Ascending aorta (tissue), 2 donors: ENCODE results near the gene SYVN1. TPM values are rescaled to one million over a fixed set of nuclear protein-coding genes. Genes with fewer than 3 reads are reported as not detected.

Source experiments
- DNase-seq, 2 donors: peaks; one replicate each; pipeline ENCODE4 v3.0.0-alpha.2; 2019; ENCODE audit warnings: low spot score in 2 of 2
- H3K27ac ChIP-seq, 2 donors: fragments of 200-600 bp; sonication (generic); one replicate each; pipeline ENCODE4 v1.5.1; 2016 to 2017; ENCODE audit warnings: mild to moderate bottlenecking in 1 of 2
- H3K27me3 ChIP-seq: fragments of 200-600 bp; sonication (generic); one replicate; pipeline ENCODE4 v1.5.1; 2017
- H3K36me3 ChIP-seq, 2 donors: fragments of 200-600 bp; sonication (generic); one replicate each; pipeline ENCODE4 v1.5.1; 2016
- H3K4me1 ChIP-seq, 2 donors: fragments of 200-600 bp; sonication (generic); one replicate each; pipeline ENCODE4 v1.5.1; 2016 to 2017; ENCODE audit warnings: mild to moderate bottlenecking in 1 of 2
- H3K4me3 ChIP-seq, 2 donors: fragments of 200-600 bp; sonication (generic); one replicate each; pipeline ENCODE4 v1.5.1; 2016 to 2017; ENCODE audit warnings: mild to moderate bottlenecking in 1 of 2
- H3K9me3 ChIP-seq, 2 donors: fragments of 200-600 bp; sonication (generic); one replicate each; pipeline ENCODE4 v1.5.1; 2016
- CTCF ChIP-seq, 3 experiments: fragments of 200-600 bp in 2 of 3; fragments of 450-650 bp in 1 of 3; sonication (generic) in 2 of 3; IDR thresholded peaks; one replicate each; pipeline ENCODE4 v1.5.1; 2016 to 2019; ENCODE audit warnings: antibody characterized with exemption in 3 of 3, mild to moderate bottlenecking in 1 of 3, moderate library complexity in 1 of 3
- intact Hi-C: fragments of 100-400 bp; cut with DNase I; formaldehyde crosslinking; loops from one replicate; pipeline ENCODE4 v1.15.1; 2023
- total RNA-seq: library from RNA; depleted of rRNA; stranded (reverse); fragments of >200 nt; gene quantifications from one replicate; pipeline ENCODE4 v1.1.0, GENCODE V29; 2016

The SYVN1 gene
- total RNA-seq, result 229 TPM

- intact Hi-C loops, result loop anchor here (1.0 to 2.0 kb wide), 3 partner anchors 16 to 107 kb away; partner anchors contain the start of genes SNX15 and TM7SF2
- DNase-seq, result peak; percentile 66 to 95
- H3K27ac ChIP-seq, result peak within 1 kb of the TSS; percentile 95 to 99
- peaks cover 11 to 24% of the 10 kb centered on the region in 2 donors for H3K4me1 ChIP-seq
- peak within 1 kb of the TSS; percentile 89 to 99 for H3K4me3 ChIP-seq
- H3K9me3 ChIP-seq, result no peaks in the 10 kb centered on the region
- H3K27me3 ChIP-seq, result no peaks in the 10 kb centered on the region
- H3K36me3 ChIP-seq, result peaks cover 36 to 38% of the 10 kb centered on the region in 2 donors
- TF ChIP-seq CTCF (IDR thresholded peaks at IDR 0.05), result no peak
Observed at GRCh38 chr11:65134240-65134951, at the start of gene SYVN1. Gene SYVN1, minus strand, starts transcription at chr11:65134519. Its CDS starts 918 bp downstream, at chr11:65133601.

- Histone ChIP-seq H3K27me3 (no peaks in the 10 kb centered on the region), H3K27ac (peak overlapping the region; percentile 90 to 95), H3K4me3 (peak overlapping the region; percentile 70 to 95), H3K36me3 (peaks cover 15 to 27% of the 10 kb centered on the region in 2 donors), H3K9me3 (no peaks in the 10 kb centered on the region), H3K4me1 (peaks cover 2 to 9% of the 10 kb centered on the region in 2 donors)
- DNase-seq, result no peak
- TF ChIP-seq CTCF (IDR thresholded peaks at IDR 0.05), result no peak
- intact Hi-C loops, result no loop called here
Observed at GRCh38 chr11:65183201-65183891, 49.0 kb upstream of the SYVN1 start.

- Histone ChIP-seq H3K4me3 (peak overlapping the region; percentile 70 to 95), H3K4me1 (peaks cover 2 to 9% of the 10 kb centered on the region in 2 donors), H3K27me3 (no peaks in the 10 kb centered on the region), H3K36me3 (peaks cover 9 to 18% of the 10 kb centered on the region in 2 donors), H3K9me3 (no peaks in the 10 kb centered on the region), H3K27ac (peak overlapping the region; percentile 90 to 95)
- TF ChIP-seq CTCF (IDR thresholded peaks at IDR 0.05), result no peak
- DNase-seq, result no peak
- intact Hi-C loops, result no loop called here
Observed at GRCh38 chr11:65182258-65183170, 48.2 kb upstream of the SYVN1 start.

GRCh38 chr11:65181569-65182257 is 47.4 kb upstream of the SYVN1 start, which contains the start of gene CAPN1:
Gene CAPN1, plus strand, starts transcription at chr11:65181928. Its CDS starts 774 bp downstream, at chr11:65182702.
- DNase-seq, result peak; percentile 64 to 94
- intact Hi-C loops, result loop anchor here (1.0 kb wide), 1 partner anchor 46 kb away; no protein-coding TSS in a partner anchor
- peak within 1 kb of the TSS; percentile 70 to 95 for H3K4me3 ChIP-seq
- H3K27ac ChIP-seq, result peak within 1 kb of the TSS; percentile 90 to 95
- H3K27me3 ChIP-seq, result no peaks in the 10 kb centered on the region
- H3K9me3 ChIP-seq, result no peaks in the 10 kb centered on the region
- peaks cover under 1 to 10% of the 10 kb centered on the region in 2 donors for H3K36me3 ChIP-seq
- no peak for TF ChIP-seq CTCF (IDR thresholded peaks at IDR 0.05)
- H3K4me1 ChIP-seq, result peaks cover 2 to 9% of the 10 kb centered on the region in 2 donors
